Astrocyte (in vitro differentiated cells and primary cell): ENCODE measurements around the gene MBP. TPM values are rescaled to one million over a fixed set of nuclear protein-coding genes. Genes with fewer than 3 reads are reported as not detected.

ENCODE experiments used
- DNase-seq: peaks from one replicate; pipeline ENCODE4 v3.0.0-alpha.2; 2010; ENCODE audit warnings: low read depth
- FAIRE-seq: peaks from 2 replicates; lab custom pipeline; 2011; peaks lifted over from hg19 to GRCh38; lab: Jason Lieb, UNC
- H2AFZ ChIP-seq: 2 replicates; pipeline ENCODE4 v1.6.0; 2012; ENCODE audit warnings: low read depth, low read length, inconsistent platforms
- H3K27ac ChIP-seq: 2 replicates; pipeline ENCODE4 v1.5.1; 2011; ENCODE audit warnings: low read depth, low read length, inconsistent platforms
- H3K27me3 ChIP-seq: 2 replicates; pipeline ENCODE4 v1.6.0; 2011; ENCODE audit warnings: low read length, inconsistent platforms; ENCODE audit not compliant: insufficient read depth
- H3K36me3 ChIP-seq: 2 replicates; pipeline ENCODE4 v1.5.1; 2011; ENCODE audit warnings: low read length, inconsistent platforms; ENCODE audit not compliant: insufficient read depth
- H3K4me1 ChIP-seq: 2 replicates; pipeline ENCODE4 v1.5.1; 2011; ENCODE audit warnings: low read length, inconsistent platforms; ENCODE audit not compliant: insufficient read depth
- H3K4me2 ChIP-seq: 2 replicates; pipeline ENCODE4 v1.6.0; 2012; ENCODE audit warnings: low read length, inconsistent platforms
- H3K4me3 ChIP-seq: 2 replicates; pipeline ENCODE4 v1.5.1; 2011; ENCODE audit warnings: low read depth, mild to moderate bottlenecking, low read length, inconsistent platforms; ENCODE audit not compliant: insufficient read depth
- H3K79me2 ChIP-seq: 2 replicates; pipeline ENCODE4 v1.6.0; 2012; ENCODE audit warnings: mild to moderate bottlenecking, low read length, inconsistent platforms; ENCODE audit not compliant: insufficient read depth
- H3K9ac ChIP-seq: 2 replicates; pipeline ENCODE4 v1.6.0; 2012; ENCODE audit warnings: mild to moderate bottlenecking, low read length, inconsistent platforms
- H3K9me3 ChIP-seq: 2 replicates; pipeline ENCODE4 v1.5.1; 2012; ENCODE audit warnings: low read depth, mild to moderate bottlenecking, low read length, inconsistent platforms; ENCODE audit not compliant: insufficient read depth
- H4K20me1 ChIP-seq: 2 replicates; pipeline ENCODE4 v1.6.0; 2012; ENCODE audit warnings: low read length, inconsistent platforms; ENCODE audit not compliant: insufficient read depth
- H3K27ac Mint-ChIP-seq: one replicate; pipeline ENCODE4 v1.8.0; 2021; ENCODE audit warnings: mild to moderate bottlenecking, mixed read lengths; ENCODE audit not compliant: unreplicated experiment
- H3K27me3 Mint-ChIP-seq: one replicate; pipeline ENCODE4 v1.8.0; 2021; ENCODE audit warnings: low read depth, mixed read lengths; ENCODE audit not compliant: unreplicated experiment
- H3K36me3 Mint-ChIP-seq: one replicate; pipeline ENCODE4 v1.8.0; 2021; ENCODE audit warnings: low read depth, mixed read lengths; ENCODE audit not compliant: unreplicated experiment
- H3K4me1 Mint-ChIP-seq: one replicate; pipeline ENCODE4 v1.8.0; 2021; ENCODE audit warnings: low read depth, mixed read lengths; ENCODE audit not compliant: unreplicated experiment
- H3K4me3 Mint-ChIP-seq: one replicate; pipeline ENCODE4 v1.8.0; 2021; ENCODE audit warnings: mild to moderate bottlenecking, moderate library complexity, mixed read lengths; ENCODE audit not compliant: unreplicated experiment
- H3K9me3 Mint-ChIP-seq: one replicate; pipeline ENCODE4 v1.8.0; 2021; ENCODE audit warnings: mild to moderate bottlenecking, mixed read lengths; ENCODE audit not compliant: unreplicated experiment
- CTCF ChIP-seq: IDR thresholded peaks from 2 replicates; pipeline ENCODE4 v1.5.1; 2011; ENCODE audit warnings: low read depth, mild to moderate bottlenecking, inconsistent platforms, low read length, moderate library complexity; ENCODE audit not compliant: insufficient read depth
- EZH2 ChIP-seq: IDR thresholded peaks from 2 replicates; pipeline ENCODE4 v1.6.1; 2012; ENCODE audit warnings: mild to moderate bottlenecking, low read length, inconsistent platforms; ENCODE audit not compliant: insufficient read depth
- total RNA-seq: library from RNA; stranded (reverse); gene quantifications from 2 replicates; pipeline ENCODE4 v1.2.1, GENCODE V29; 2021

MBP gene
- total RNA-seq, 1 donor from 2014 or later, result 11.4 TPM

GRCh38 chr18:77053616-77054287, 78.8 kb downstream of the MBP start:
- no peaks in the 10 kb centered on the region for H3K36me3 ChIP-seq
- DNase-seq, result no peak
- peak overlapping the region; percentile 91 for H3K27ac ChIP-seq
- no peak overlapping the region for H2AFZ ChIP-seq
- Mint-ChIP-seq H3K27me3 (no peaks in the 10 kb centered on the region), H3K9me3 (peaks cover 4% of the 10 kb centered on the region), H3K27ac (no peak overlapping the region), H3K4me1 (peaks cover 23% of the 10 kb centered on the region), H3K4me3 (no peak overlapping the region), H3K36me3 (no peaks in the 10 kb centered on the region)
- no peak overlapping the region for H3K4me3 ChIP-seq
- H3K4me1 ChIP-seq, result peaks cover 36% of the 10 kb centered on the region
- FAIRE-seq, result no peak
- H3K9ac ChIP-seq, result peak overlapping the region; percentile 74
- H3K79me2 ChIP-seq, result no peaks in the 10 kb centered on the region
- TF ChIP-seq CTCF (no peak), EZH2 (no peak)
- no peaks in the 10 kb centered on the region for H4K20me1 ChIP-seq
- no peaks in the 10 kb centered on the region for H3K9me3 ChIP-seq
- peak overlapping the region; percentile 79 for H3K4me2 ChIP-seq
- H3K27me3 ChIP-seq, result no peaks in the 10 kb centered on the region

- Histone ChIP-seq H2AFZ (no peak overlapping the region), H3K4me3 (no peak overlapping the region), H3K27me3 (no peaks in the 10 kb centered on the region), H3K4me1 (peaks cover 36% of the 10 kb centered on the region), H3K9ac (no peak overlapping the region), H3K36me3 (no peaks in the 10 kb centered on the region), H4K20me1 (no peaks in the 10 kb centered on the region), H3K27ac (no peak overlapping the region), H3K79me2 (no peaks in the 10 kb centered on the region), H3K9me3 (no peaks in the 10 kb centered on the region), H3K4me2 (no peak overlapping the region)
- DNase-seq (no peak), FAIRE-seq (no peak)
- Mint-ChIP-seq H3K27me3 (no peaks in the 10 kb centered on the region), H3K36me3 (no peaks in the 10 kb centered on the region), H3K9me3 (peaks cover 4% of the 10 kb centered on the region), H3K27ac (no peak overlapping the region), H3K4me3 (no peak overlapping the region), H3K4me1 (peaks cover 23% of the 10 kb centered on the region)
- TF ChIP-seq CTCF, result no peak
- no peak for TF ChIP-seq EZH2
Observed at GRCh38 chr18:77052983-77053309, 79.6 kb downstream of the MBP start.

- peaks cover 4% of the 10 kb centered on the region for H3K9me3 Mint-ChIP-seq
Observed at GRCh38 chr18:77052297-77052982, 80.1 kb downstream of the MBP start.

More at GRCh38 chr18:77052297-77052982, 80.1 kb downstream of the MBP start:
- Histone ChIP-seq H3K4me1 (peaks cover 36% of the 10 kb centered on the region), H3K79me2 (no peaks in the 10 kb centered on the region), H3K27me3 (no peaks in the 10 kb centered on the region), H3K36me3 (no peaks in the 10 kb centered on the region), H3K9ac (no peak overlapping the region), H3K9me3 (no peaks in the 10 kb centered on the region), H3K27ac (no peak overlapping the region), H2AFZ (no peak overlapping the region), H3K4me2 (no peak overlapping the region), H3K4me3 (no peak overlapping the region), H4K20me1 (no peaks in the 10 kb centered on the region)
- FAIRE-seq, result no peak
- H3K27me3 Mint-ChIP-seq, result no peaks in the 10 kb centered on the region
- TF ChIP-seq CTCF (no peak), EZH2 (no peak)
- no peak overlapping the region for H3K27ac Mint-ChIP-seq
- no peaks in the 10 kb centered on the region for H3K36me3 Mint-ChIP-seq
- no peak for DNase-seq
- H3K4me3 Mint-ChIP-seq, result no peak overlapping the region
- peaks cover 23% of the 10 kb centered on the region for H3K4me1 Mint-ChIP-seq
